Measurements from ENCODE around the gene CDC37L1.

- TF ChIP-seq, protein P1, sequence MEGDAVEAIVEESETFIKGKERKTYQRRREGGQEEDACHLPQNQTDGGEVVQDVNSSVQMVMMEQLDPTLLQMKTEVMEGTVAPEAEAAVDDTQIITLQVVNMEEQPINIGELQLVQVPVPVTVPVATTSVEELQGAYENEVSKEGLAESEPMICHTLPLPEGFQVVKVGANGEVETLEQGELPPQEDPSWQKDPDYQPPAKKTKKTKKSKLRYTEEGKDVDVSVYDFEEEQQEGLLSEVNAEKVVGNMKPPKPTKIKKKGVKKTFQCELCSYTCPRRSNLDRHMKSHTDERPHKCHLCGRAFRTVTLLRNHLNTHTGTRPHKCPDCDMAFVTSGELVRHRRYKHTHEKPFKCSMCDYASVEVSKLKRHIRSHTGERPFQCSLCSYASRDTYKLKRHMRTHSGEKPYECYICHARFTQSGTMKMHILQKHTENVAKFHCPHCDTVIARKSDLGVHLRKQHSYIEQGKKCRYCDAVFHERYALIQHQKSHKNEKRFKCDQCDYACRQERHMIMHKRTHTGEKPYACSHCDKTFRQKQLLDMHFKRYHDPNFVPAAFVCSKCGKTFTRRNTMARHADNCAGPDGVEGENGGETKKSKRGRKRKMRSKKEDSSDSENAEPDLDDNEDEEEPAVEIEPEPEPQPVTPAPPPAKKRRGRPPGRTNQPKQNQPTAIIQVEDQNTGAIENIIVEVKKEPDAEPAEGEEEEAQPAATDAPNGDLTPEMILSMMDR (IDR thresholded peaks at IDR 0.05; ENCODE audit: low read depth, low read length): no peak
- TF ChIP-seq POLR2A (IDR thresholded peaks at IDR 0.05; ENCODE audit: extremely low read depth, insufficient read length) (no peak), MYC (IDR thresholded peaks at IDR 0.05; ENCODE audit: low read depth, low read length) (no peak), MAX (IDR thresholded peaks at IDR 0.05; ENCODE audit: low read depth, low read length) (no peak)
Measured at GRCh38 chr9:4743131-4743875, 63.9 kb downstream of the CDC37L1 start.
